CD8-positive, alpha-beta memory T cell (primary cell): Measurements from ENCODE around the gene STK32B. TPM values are rescaled to one million over a fixed set of nuclear protein-coding genes. Genes with fewer than 3 reads are reported as not detected.
A peak's percentile ranks its signal among the peaks of the same experiment; 100 is the strongest.

ENCODE experiments used
- CTCF ChIA-PET: fragments of 350-600 bp; sonication (Branson Sonifier 250); formaldehyde crosslinking; loops from one replicate; lab custom pipeline; 2021; ENCODE audit warnings: antibody characterized with exemption; lab: Charles Lee
- POLR2A ChIA-PET: fragments of 350-600 bp; sonication (Branson Sonifier 250); formaldehyde crosslinking; loops from one replicate; lab custom pipeline; 2021; ENCODE audit warnings: antibody characterized with exemption; lab: Charles Lee
- DNase-seq, 5 donors: peaks; one replicate each; pipeline versions ENCODE4 v3.0.0 to v3.0.0-alpha.2; 2020 to 2022; ENCODE audit warnings: mixed read lengths in 1 of 5
- H3K27ac ChIP-seq: one replicate; pipeline ENCODE4 v1.7.0; 2013; ENCODE audit warnings: low read depth, mild to moderate bottlenecking, low read length, moderate library complexity
- H3K27me3 ChIP-seq: 2 replicates; pipeline ENCODE4 v1.7.0; 2013; ENCODE audit warnings: low read length, mild to moderate bottlenecking; ENCODE audit not compliant: insufficient read depth, poor library complexity, severe bottlenecking
- H3K36me3 ChIP-seq: 2 replicates; pipeline ENCODE4 v1.7.0; 2013; ENCODE audit warnings: mild to moderate bottlenecking, low read length, moderate library complexity; ENCODE audit not compliant: insufficient read depth
- H3K4me1 ChIP-seq: 2 replicates; pipeline ENCODE4 v1.7.0; 2013; ENCODE audit warnings: mild to moderate bottlenecking, low read length, moderate library complexity; ENCODE audit not compliant: insufficient read depth
- H3K4me3 ChIP-seq: 2 replicates; pipeline ENCODE4 v1.7.0; 2013; ENCODE audit warnings: mild to moderate bottlenecking, low read length
- H3K9me3 ChIP-seq: 2 replicates; pipeline ENCODE4 v1.7.0; 2013; ENCODE audit warnings: mild to moderate bottlenecking, low read length
- H3K27ac Mint-ChIP-seq, 8 donors: one replicate each; pipeline ENCODE4 v1.8.0; 2020 to 2021; ENCODE audit warnings: mixed read lengths in 8 of 8, mild to moderate bottlenecking in 6 of 8, inconsistent platforms in 3 of 8, moderate library complexity in 3 of 8
- H3K27me3 Mint-ChIP-seq, 2 donors: one replicate each; pipeline ENCODE4 v1.8.0; 2020 to 2021; ENCODE audit warnings: mixed read lengths in 2 of 2, mild to moderate bottlenecking in 1 of 2, moderate library complexity in 1 of 2
- H3K36me3 Mint-ChIP-seq, 3 donors: one replicate each; pipeline ENCODE4 v1.8.0; 2020 to 2021; ENCODE audit warnings: mixed read lengths in 3 of 3, inconsistent platforms in 1 of 3, mild to moderate bottlenecking in 1 of 3
- H3K4me1 Mint-ChIP-seq, 3 donors: one replicate each; pipeline ENCODE4 v1.8.0; 2020 to 2021; ENCODE audit warnings: mixed read lengths in 3 of 3, inconsistent platforms in 1 of 3, mild to moderate bottlenecking in 1 of 3
- H3K4me3 Mint-ChIP-seq, 7 donors: one replicate each; pipeline ENCODE4 v1.8.0; 2020 to 2021; ENCODE audit warnings: mixed read lengths in 7 of 7, mild to moderate bottlenecking in 6 of 7, moderate library complexity in 4 of 7, inconsistent platforms in 2 of 7
- H3K9me3 Mint-ChIP-seq, 5 donors: one replicate each; pipeline ENCODE4 v1.8.0; 2020 to 2022; ENCODE audit warnings: mixed read lengths in 5 of 5, mild to moderate bottlenecking in 3 of 5, moderate library complexity in 2 of 5, inconsistent platforms in 1 of 5
- polyA plus RNA-seq: library from polyadenylated mRNA; unstranded; fragments of 300-500 nt; fragmentation: Illumina TruSeq; gene quantifications from one replicate; pipeline ENCODE4 v1.2.3, GENCODE V29; 2021
- total RNA-seq, 2 experiments: library from RNA; stranded (reverse); gene quantifications; one replicate each; pipeline ENCODE4 v1.2.3, GENCODE V29; 2021

Gene STK32B
- total and polyA plus RNA-seq, 3 experiments from 2014 or later, result not detected

DNA sequence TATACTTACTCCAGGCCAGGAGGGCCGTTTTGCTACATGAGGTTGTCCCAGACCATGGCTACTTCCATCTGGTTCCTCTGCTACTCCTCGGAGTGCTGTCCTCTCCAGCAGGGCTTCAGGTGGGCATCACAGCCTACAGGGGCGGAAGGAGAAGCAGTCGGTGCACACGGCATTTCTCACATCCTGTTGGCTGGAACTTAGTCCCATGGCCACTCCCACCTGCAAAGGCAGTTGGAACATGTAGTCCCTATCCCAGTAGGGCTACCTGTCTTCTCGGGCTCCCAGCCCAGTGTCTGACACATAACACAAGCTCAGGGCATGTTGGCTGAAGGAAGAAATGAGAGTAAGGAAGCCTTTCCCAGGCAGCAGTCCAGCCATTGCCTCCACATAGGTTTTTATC, 7.7 kb upstream of the STK32B start:
- no peaks in the 10 kb centered on the region for H3K9me3 Mint-ChIP-seq
- H3K4me3 ChIP-seq, result no peak overlapping the region
- H3K4me1 ChIP-seq, result no peaks in the 10 kb centered on the region
- no peaks in the 10 kb centered on the region for H3K4me1 Mint-ChIP-seq
- H3K36me3 Mint-ChIP-seq, result no peaks in the 10 kb centered on the region
- POLR2A ChIA-PET, result no interaction called here
- H3K27ac ChIP-seq, result no peak overlapping the region
- no peak for DNase-seq
- no peaks in the 10 kb centered on the region for H3K27me3 ChIP-seq
- H3K27me3 Mint-ChIP-seq, result peaks cover 5 to 46% of the 10 kb centered on the region in 2 donors
- CTCF ChIA-PET, result no interaction called here
- no peaks in the 10 kb centered on the region for H3K36me3 ChIP-seq
- no peaks in the 10 kb centered on the region for H3K9me3 ChIP-seq
- no peak overlapping the region for H3K27ac Mint-ChIP-seq
- H3K4me3 Mint-ChIP-seq, result no peak overlapping the region

DNA sequence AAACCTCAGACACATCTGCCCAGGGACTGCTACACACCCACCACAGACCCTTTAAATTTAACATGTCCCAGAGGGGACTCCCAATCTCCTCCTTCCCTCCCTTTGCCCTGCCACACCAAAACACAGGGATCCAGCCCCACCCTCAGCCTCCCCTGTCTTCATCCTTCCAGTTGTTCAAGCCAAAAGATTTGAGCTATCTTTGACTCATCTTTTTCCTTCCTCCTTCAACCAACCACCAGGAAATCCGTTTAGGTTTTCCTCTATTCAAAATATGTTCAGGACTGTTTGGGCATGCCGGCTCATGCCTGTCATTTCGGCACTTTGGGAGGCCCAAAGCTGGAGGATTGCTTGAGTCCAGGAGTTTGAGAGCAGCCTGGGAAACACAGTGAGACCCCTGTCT, 6.9 kb upstream of the STK32B start:
- Mint-ChIP-seq H3K27me3 (peaks cover 9 to 51% of the 10 kb centered on the region in 2 donors), H3K4me3 (no peak overlapping the region), H3K27ac (no peak overlapping the region), H3K9me3 (no peaks in the 10 kb centered on the region), H3K4me1 (no peaks in the 10 kb centered on the region), H3K36me3 (no peaks in the 10 kb centered on the region)
- no peak for DNase-seq
- H3K36me3 ChIP-seq, result no peaks in the 10 kb centered on the region
- CTCF ChIA-PET, result no interaction called here
- no peaks in the 10 kb centered on the region for H3K27me3 ChIP-seq
- no peak overlapping the region for H3K27ac ChIP-seq
- no peak overlapping the region for H3K4me3 ChIP-seq
- no peaks in the 10 kb centered on the region for H3K9me3 ChIP-seq
- POLR2A ChIA-PET, result no interaction called here
- no peaks in the 10 kb centered on the region for H3K4me1 ChIP-seq

- no peak for DNase-seq
- H3K27me3 ChIP-seq, result no peaks in the 10 kb centered on the region
- H3K27ac Mint-ChIP-seq, result no peak overlapping the region
- no peaks in the 10 kb centered on the region for H3K36me3 ChIP-seq
- no peaks in the 10 kb centered on the region for H3K9me3 ChIP-seq
- H3K27me3 Mint-ChIP-seq, result peaks cover 12 to 51% of the 10 kb centered on the region in 2 donors
- POLR2A ChIA-PET, result no interaction called here
- H3K27ac ChIP-seq, result no peak overlapping the region
- H3K4me3 Mint-ChIP-seq, result no peak overlapping the region
- H3K4me1 Mint-ChIP-seq, result no peaks in the 10 kb centered on the region
- H3K36me3 Mint-ChIP-seq, result no peaks in the 10 kb centered on the region
- CTCF ChIA-PET, result no interaction called here
- H3K4me3 ChIP-seq, result no peak overlapping the region
- H3K9me3 Mint-ChIP-seq, result no peaks in the 10 kb centered on the region
- no peaks in the 10 kb centered on the region for H3K4me1 ChIP-seq
These were observed 6.2 kb upstream of the STK32B start for GRCh38 chr4:5045097-5045496.

- no peaks in the 10 kb centered on the region for H3K4me1 ChIP-seq
- ChIA-PET POLR2A (no interaction called here), CTCF (no interaction called here)
- H3K27me3 Mint-ChIP-seq, result peaks cover 34 to 67% of the 10 kb centered on the region in 2 donors
- no peak overlapping the region for H3K27ac Mint-ChIP-seq
- H3K36me3 Mint-ChIP-seq, result no peaks in the 10 kb centered on the region
- no peak overlapping the region for H3K27ac ChIP-seq
- H3K27me3 ChIP-seq, result peaks cover 9% of the 10 kb centered on the region
- H3K36me3 ChIP-seq, result no peaks in the 10 kb centered on the region
- H3K9me3 Mint-ChIP-seq, result peaks cover 0 to 2% (median 0%) of the 10 kb centered on the region in 5 donors
- DNase-seq, result no peak
- no peak overlapping the region for H3K4me3 Mint-ChIP-seq
- no peak overlapping the region for H3K4me3 ChIP-seq
- no peaks in the 10 kb centered on the region for H3K9me3 ChIP-seq
- peaks cover 8 to 18% (median 14%) of the 10 kb centered on the region in 3 donors for H3K4me1 Mint-ChIP-seq
These were observed 2.6 kb upstream of the STK32B start for GRCh38 chr4:5048721-5049120.

DNA sequence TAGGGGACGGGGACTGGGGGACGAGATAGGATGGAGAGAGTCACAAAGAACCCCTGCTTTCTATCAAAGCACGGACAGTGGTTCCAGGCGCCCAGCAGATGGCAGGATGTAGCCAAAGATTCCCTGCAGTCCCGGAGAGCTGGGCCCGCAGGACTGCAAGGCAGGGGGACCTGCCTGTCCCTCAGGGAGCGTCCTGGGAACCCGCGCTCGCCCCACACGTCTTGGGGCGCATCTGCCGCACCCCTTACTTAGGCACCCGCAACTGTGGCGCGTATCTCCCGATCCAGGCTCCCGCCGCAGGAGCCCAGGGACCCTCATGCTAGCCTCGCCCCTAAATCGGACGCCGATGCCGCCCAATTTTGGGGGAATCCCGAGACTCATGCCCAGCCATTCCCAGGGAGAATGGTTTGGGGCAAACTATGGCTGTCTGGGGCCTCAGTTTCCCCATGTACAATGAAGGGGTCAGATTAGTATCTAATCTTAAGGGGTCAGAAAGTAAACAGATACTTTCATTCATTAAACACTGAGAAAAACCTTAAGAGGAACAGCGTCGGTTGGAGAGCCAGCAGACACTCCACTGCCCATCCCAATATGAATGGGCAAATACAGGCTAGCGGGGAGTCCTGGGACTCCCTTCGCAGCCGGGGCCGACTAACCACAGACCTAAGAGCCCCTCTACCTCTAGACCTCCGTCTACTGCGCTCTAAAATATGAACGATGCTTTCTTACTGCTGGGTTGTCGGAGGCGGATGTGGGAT, 581 bp upstream of the STK32B start:
- Mint-ChIP-seq H3K27me3 (peaks cover 44 to 59% of the 10 kb centered on the region in 2 donors), H3K36me3 (peaks cover 0 to 3% (median 0%) of the 10 kb centered on the region in 3 donors), H3K27ac (peak overlapping the region in 1 of 8 donors; percentile 5), H3K4me3 (peak overlapping the region; percentile 45 to 79 (median 64)), H3K4me1 (peaks cover 8 to 18% (median 14%) of the 10 kb centered on the region in 3 donors), H3K9me3 (peaks cover 0 to 4% (median 0%) of the 10 kb centered on the region in 5 donors)
- POLR2A ChIA-PET, result no interaction called here
- DNase-seq, result no peak
- no peaks in the 10 kb centered on the region for H3K36me3 ChIP-seq
- CTCF ChIA-PET, result no interaction called here
- H3K27ac ChIP-seq, result no peak overlapping the region
- H3K4me1 ChIP-seq, result no peaks in the 10 kb centered on the region
- H3K9me3 ChIP-seq, result no peaks in the 10 kb centered on the region
- peaks cover 9% of the 10 kb centered on the region for H3K27me3 ChIP-seq
- H3K4me3 ChIP-seq, result no peak overlapping the region

DNA sequence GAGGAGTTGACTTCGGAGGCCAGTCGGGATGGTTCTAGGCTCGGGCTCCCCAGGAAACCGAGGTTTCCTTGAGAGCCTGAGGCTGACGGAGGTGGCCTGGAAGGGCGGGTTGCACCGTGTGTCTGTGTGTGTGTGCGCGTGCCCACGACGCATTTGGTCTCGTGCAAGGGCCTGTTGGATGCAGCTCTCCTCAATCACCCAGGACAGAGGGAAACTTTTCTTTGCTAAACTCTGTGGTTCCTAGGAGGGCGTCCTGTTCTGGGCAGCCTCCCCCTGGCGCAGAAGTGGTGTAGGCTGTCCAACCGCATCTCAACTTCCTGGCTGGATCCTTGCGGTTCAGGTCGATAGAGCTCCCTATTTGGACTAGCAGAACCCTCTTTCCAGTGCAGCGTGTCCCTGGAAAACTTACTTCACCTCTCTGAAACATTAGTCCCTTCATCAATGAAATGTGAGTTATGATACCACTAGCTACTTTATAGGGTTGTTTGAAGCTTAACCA, 973 bp downstream of the STK32B start:
- Mint-ChIP-seq H3K36me3 (peaks cover 0 to 3% (median 0%) of the 10 kb centered on the region in 3 donors), H3K4me3 (peak overlapping the region; percentile 8 to 61 (median 47)), H3K4me1 (peaks cover 8 to 18% (median 14%) of the 10 kb centered on the region in 3 donors), H3K27ac (no peak overlapping the region), H3K9me3 (peaks cover 0 to 4% (median 0%) of the 10 kb centered on the region in 5 donors), H3K27me3 (peaks cover 44 to 53% of the 10 kb centered on the region in 2 donors)
- no peak overlapping the region for H3K27ac ChIP-seq
- peaks cover 9% of the 10 kb centered on the region for H3K27me3 ChIP-seq
- ChIA-PET POLR2A (no interaction called here), CTCF (no interaction called here)
- H3K4me1 ChIP-seq, result no peaks in the 10 kb centered on the region
- no peaks in the 10 kb centered on the region for H3K9me3 ChIP-seq
- H3K36me3 ChIP-seq, result no peaks in the 10 kb centered on the region
- no peak for DNase-seq
- H3K4me3 ChIP-seq, result no peak overlapping the region

- no peak overlapping the region for H3K4me3 ChIP-seq
- no peaks in the 10 kb centered on the region for H3K9me3 ChIP-seq
- POLR2A ChIA-PET, result no interaction called here
- Mint-ChIP-seq H3K4me1 (peaks cover 8 to 18% (median 14%) of the 10 kb centered on the region in 3 donors), H3K9me3 (peaks cover 0 to 5% (median 0%) of the 10 kb centered on the region in 5 donors), H3K27ac (no peak overlapping the region), H3K27me3 (peaks cover 39 to 47% of the 10 kb centered on the region in 2 donors), H3K4me3 (peak overlapping the region in 6 of 7 donors; percentile 1 to 26 (median 18)), H3K36me3 (peaks cover 0 to 3% (median 0%) of the 10 kb centered on the region in 3 donors)
- H3K4me1 ChIP-seq, result no peaks in the 10 kb centered on the region
- H3K27ac ChIP-seq, result no peak overlapping the region
- CTCF ChIA-PET, result no interaction called here
- H3K27me3 ChIP-seq, result peaks cover 9% of the 10 kb centered on the region
- DNase-seq, result no peak
- no peaks in the 10 kb centered on the region for H3K36me3 ChIP-seq
These were observed 1.6 kb downstream of the STK32B start for GRCh38 chr4:5052726-5053425.

GRCh38 chr4:5054532-5054931, 3.3 kb downstream of the STK32B start:
- CTCF ChIA-PET, result interaction anchor here (0.9 kb wide), 1 partner anchor 12 kb away, joined by 3 read pairs; no protein-coding TSS in a partner anchor
- Mint-ChIP-seq H3K36me3 (peaks cover 0 to 3% (median 0%) of the 10 kb centered on the region in 3 donors), H3K27me3 (peaks cover 33 to 40% of the 10 kb centered on the region in 2 donors), H3K4me1 (peaks cover 8 to 18% (median 14%) of the 10 kb centered on the region in 3 donors), H3K4me3 (no peak overlapping the region), H3K9me3 (peaks cover 0 to 8% (median 3%) of the 10 kb centered on the region in 5 donors), H3K27ac (no peak overlapping the region)
- no peaks in the 10 kb centered on the region for H3K9me3 ChIP-seq
- DNase-seq, result no peak
- no peak overlapping the region for H3K4me3 ChIP-seq
- POLR2A ChIA-PET, result no interaction called here
- no peaks in the 10 kb centered on the region for H3K4me1 ChIP-seq
- H3K36me3 ChIP-seq, result no peaks in the 10 kb centered on the region
- H3K27me3 ChIP-seq, result peaks cover 9% of the 10 kb centered on the region
- H3K27ac ChIP-seq, result no peak overlapping the region
